Gastroesophageal sphincter (tissue), 4 donors: Measurements from ENCODE around the gene RUSF1. TPM values are rescaled to one million over a fixed set of nuclear protein-coding genes. Genes with fewer than 3 reads are reported as not detected.

ENCODE experiments used
- ATAC-seq: fragments of 150-250 bp; one replicate; pipeline ENCODE4 v1.9.1; 2016; ENCODE audit warnings: mild to moderate bottlenecking, moderate library complexity
- H3K27ac ChIP-seq, 4 donors: fragments of 200-600 bp; sonication (generic) in 3 of 4; 1 replicate in 3 of 4; 2 replicates in 1 of 4; pipeline ENCODE4 v1.5.1; 2016 to 2019
- H3K27me3 ChIP-seq: fragments of 200-600 bp; sonication (generic); one replicate; pipeline ENCODE4 v1.5.1; 2019
- H3K36me3 ChIP-seq, 2 donors: fragments of 200-600 bp; sonication (generic); one replicate each; pipeline ENCODE4 v1.5.1; 2019; ENCODE audit warnings: control low read depth in 1 of 2
- H3K4me1 ChIP-seq, 3 donors: fragments of 200-600 bp; sonication (generic); 1 replicate in 2 of 3; 2 replicates in 1 of 3; pipeline ENCODE4 v1.5.1; 2016 to 2019; ENCODE audit warnings: control low read depth in 2 of 3
- H3K4me3 ChIP-seq, 2 donors: fragments of 200-600 bp; sonication (generic); one replicate each; pipeline ENCODE4 v1.5.1; 2019; ENCODE audit warnings: mild to moderate bottlenecking in 1 of 2, moderate library complexity in 1 of 2
- H3K9me3 ChIP-seq, 3 donors: fragments of 200-600 bp; sonication (generic); one replicate each; pipeline ENCODE4 v1.5.1; 2017 to 2019; ENCODE audit warnings: control low read depth in 2 of 3
- EP300 ChIP-seq: sonication (generic); formaldehyde crosslinking; IDR thresholded peaks from one replicate; pipeline ENCODE4 v1.6.1; 2017; ENCODE audit warnings: antibody characterized with exemption, mild to moderate bottlenecking
- POLR2A ChIP-seq, 2 donors: fragments of 450-650 bp; IDR thresholded peaks; one replicate each; pipeline ENCODE4 v1.6.1; 2017; ENCODE audit warnings: antibody characterized with exemption in 2 of 2, mild to moderate bottlenecking in 2 of 2, moderate library complexity in 1 of 2
- POLR2AphosphoS5 ChIP-seq: sonication (generic); formaldehyde crosslinking; IDR thresholded peaks from one replicate; pipeline ENCODE4 v1.6.1; 2017; ENCODE audit warnings: antibody characterized with exemption
- WGBS, 2 donors: methylation state at CpG; one replicate each; pipeline ENCODE4 v1.1.5; 2018; ENCODE audit warnings: low coverage in 1 of 2; 5-methylcytosine and 5-hydroxymethylcytosine counted together
- total RNA-seq, 4 donors: library from RNA; depleted of rRNA; stranded (reverse); fragments of >200 nt; gene quantifications; one replicate each; pipeline ENCODE4 v1.1.0, GENCODE V29; 2016
- TF ChIP-seq, protein P1 (sequence below), 4 experiments: fragments of 200-600 bp in 2 of 4; fragments of 450-650 bp in 2 of 4; sonication (generic) in 1 of 4; IDR thresholded peaks; one replicate each; pipeline ENCODE4 v1.5.1; 2017 to 2019; ENCODE audit warnings: antibody characterized with exemption in 4 of 4, mild to moderate bottlenecking in 2 of 4, moderate library complexity in 2 of 4

Gene RUSF1
- total RNA-seq, 4 donors from 2014 or later: 31.4 to 49.7 (median 43.3) TPM

DNA sequence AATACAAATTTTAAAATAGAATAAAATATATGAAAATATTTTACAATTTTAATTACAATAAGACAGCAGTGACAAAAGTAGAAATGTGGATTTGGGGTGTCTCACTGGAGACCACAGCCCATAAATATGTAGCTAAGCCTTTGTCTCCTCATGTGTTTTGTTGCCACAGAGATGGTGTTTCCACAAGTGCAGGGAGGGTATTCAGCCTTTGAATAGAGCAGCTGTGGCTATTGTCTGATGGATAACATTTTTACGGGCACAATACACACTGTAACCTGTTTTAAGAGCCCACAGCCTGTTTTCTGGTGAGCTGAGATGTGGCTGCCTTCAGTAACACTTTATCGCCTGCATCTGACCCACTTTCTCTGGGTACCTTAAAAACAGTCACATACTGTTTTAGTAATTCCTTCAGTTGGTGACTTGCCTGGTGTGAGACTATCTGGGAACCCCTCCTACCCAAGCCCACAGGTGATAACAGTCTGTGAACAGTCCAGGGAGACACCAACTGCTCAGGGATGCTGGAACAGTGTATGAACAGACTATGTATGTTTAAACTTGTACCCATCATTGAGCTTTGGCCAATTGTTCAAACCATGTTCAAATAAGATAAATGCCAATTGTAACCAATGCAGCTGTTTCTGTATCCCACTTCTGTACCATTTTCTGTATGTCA lies 11.7 kb upstream of the RUSF1 start:
- 66 to 90% methylated on average over 2 of the region's 2 CpGs for WGBS, 2 donors
- no peak overlapping the region for H3K27ac ChIP-seq
- H3K36me3 ChIP-seq: no peaks in the 10 kb centered on the region
- no peaks in the 10 kb centered on the region for H3K4me1 ChIP-seq
- H3K4me3 ChIP-seq: no peak overlapping the region
- ATAC-seq: no peak
- TF ChIP-seq, protein P1, sequence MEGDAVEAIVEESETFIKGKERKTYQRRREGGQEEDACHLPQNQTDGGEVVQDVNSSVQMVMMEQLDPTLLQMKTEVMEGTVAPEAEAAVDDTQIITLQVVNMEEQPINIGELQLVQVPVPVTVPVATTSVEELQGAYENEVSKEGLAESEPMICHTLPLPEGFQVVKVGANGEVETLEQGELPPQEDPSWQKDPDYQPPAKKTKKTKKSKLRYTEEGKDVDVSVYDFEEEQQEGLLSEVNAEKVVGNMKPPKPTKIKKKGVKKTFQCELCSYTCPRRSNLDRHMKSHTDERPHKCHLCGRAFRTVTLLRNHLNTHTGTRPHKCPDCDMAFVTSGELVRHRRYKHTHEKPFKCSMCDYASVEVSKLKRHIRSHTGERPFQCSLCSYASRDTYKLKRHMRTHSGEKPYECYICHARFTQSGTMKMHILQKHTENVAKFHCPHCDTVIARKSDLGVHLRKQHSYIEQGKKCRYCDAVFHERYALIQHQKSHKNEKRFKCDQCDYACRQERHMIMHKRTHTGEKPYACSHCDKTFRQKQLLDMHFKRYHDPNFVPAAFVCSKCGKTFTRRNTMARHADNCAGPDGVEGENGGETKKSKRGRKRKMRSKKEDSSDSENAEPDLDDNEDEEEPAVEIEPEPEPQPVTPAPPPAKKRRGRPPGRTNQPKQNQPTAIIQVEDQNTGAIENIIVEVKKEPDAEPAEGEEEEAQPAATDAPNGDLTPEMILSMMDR (IDR thresholded peaks at IDR 0.05): no peak
- no peak for TF ChIP-seq POLR2AphosphoS5
- TF ChIP-seq POLR2A (IDR thresholded peaks at IDR 0.05): no peak
- no peak for TF ChIP-seq EP300
- no peaks in the 10 kb centered on the region for H3K9me3 ChIP-seq
- no peaks in the 10 kb centered on the region for H3K27me3 ChIP-seq

DNA sequence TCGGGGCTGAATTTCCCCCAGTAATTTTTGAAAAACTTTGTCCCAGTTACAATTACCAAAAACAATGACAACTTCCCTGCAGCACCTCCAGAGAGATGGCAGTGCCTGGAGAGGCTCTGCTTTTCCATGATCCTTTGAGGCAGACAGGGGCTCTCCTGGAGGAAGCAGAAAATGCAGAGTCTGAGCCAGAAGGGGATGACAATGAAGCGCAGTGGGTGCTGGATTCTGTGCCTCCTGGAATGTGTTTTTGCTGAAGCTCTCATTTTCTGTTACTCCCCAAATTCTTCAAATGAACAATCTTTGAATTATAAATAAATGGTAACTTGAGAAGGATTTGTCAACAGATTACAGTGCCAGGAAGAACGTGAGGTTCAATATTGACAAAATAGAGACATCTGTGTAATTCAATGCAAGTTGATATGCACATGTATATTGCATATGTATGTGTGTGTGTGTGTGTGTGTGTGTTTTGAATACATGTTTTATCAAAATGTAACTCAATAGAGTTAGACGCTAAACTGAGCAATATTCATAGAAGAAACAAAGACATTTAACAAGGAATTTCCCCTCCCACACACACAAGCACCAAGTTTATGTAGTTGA lies 9.7 kb upstream of the RUSF1 start:
- no peaks in the 10 kb centered on the region for H3K36me3 ChIP-seq
- no peaks in the 10 kb centered on the region for H3K27me3 ChIP-seq
- H3K4me3 ChIP-seq: no peak overlapping the region
- no peak for ATAC-seq
- no peaks in the 10 kb centered on the region for H3K9me3 ChIP-seq
- TF ChIP-seq POLR2A (IDR thresholded peaks at IDR 0.05) (no peak), EP300 (no peak), POLR2AphosphoS5 (no peak)
- TF ChIP-seq, protein P1 (IDR thresholded peaks at IDR 0.05): no peak
- no peak overlapping the region for H3K27ac ChIP-seq
- H3K4me1 ChIP-seq: no peaks in the 10 kb centered on the region
- WGBS, 2 donors: 71 to 76% methylated on average over 4 of the region's 4 CpGs

DNA sequence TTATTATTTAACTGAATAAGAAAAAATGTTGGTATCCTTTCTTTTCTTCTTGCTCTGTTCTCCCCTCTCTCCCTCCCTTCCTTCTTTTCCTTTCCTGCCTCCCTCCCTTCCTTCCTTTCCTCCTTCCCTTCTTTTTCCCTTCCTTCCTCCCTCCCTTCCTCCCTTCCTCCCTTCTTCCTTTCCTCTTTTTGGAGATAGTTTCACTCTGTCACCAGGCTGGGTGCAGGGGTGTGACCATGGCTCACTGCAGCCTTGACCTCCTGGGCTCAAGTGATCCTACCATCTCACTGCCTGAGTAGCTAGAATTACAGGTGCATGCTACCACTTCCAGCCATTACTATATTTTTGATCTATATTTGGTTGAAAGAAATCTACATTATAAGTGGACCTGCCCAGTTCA lies 5.7 kb upstream of the RUSF1 start:
- H3K27me3 ChIP-seq: no peaks in the 10 kb centered on the region
- H3K4me1 ChIP-seq: peaks cover 4 to 19% (median 7%) of the 10 kb centered on the region in 3 donors
- H3K4me3 ChIP-seq: no peak overlapping the region
- ATAC-seq: no peak
- H3K9me3 ChIP-seq: no peaks in the 10 kb centered on the region
- TF ChIP-seq EP300 (no peak), POLR2AphosphoS5 (no peak)
- TF ChIP-seq, protein P1 (IDR thresholded peaks at IDR 0.05): no peak
- H3K36me3 ChIP-seq: no peaks in the 10 kb centered on the region
- no peak overlapping the region for H3K27ac ChIP-seq

DNA sequence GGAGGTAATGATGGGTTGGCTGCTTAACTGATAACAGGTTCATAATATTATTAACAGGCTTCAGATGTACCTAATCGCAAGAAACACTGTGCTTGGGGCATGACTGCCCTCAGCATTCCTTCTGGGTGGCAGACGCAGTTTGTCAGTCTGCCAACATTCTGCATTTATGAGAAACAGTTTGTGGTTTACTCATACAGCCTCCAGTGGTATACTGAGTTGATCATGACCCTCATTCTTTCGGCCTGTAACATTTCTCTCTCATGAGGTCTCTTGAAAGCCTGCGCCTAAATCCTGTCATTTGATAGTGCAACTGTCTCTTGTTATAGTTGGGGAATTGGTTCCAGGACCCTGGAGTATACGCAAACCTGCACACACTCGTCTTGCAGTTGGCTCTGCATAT lies 4.9 kb upstream of the RUSF1 start:
- no peak for ATAC-seq
- WGBS, 2 donors: 54 to 87% methylated on average over 2 to 5 of the region's 6 CpGs
- H3K27ac ChIP-seq: no peak overlapping the region

More for the DNA sequence above, 4.9 kb upstream of the RUSF1 start:
- Histone ChIP-seq H3K36me3 (no peaks in the 10 kb centered on the region), H3K27me3 (no peaks in the 10 kb centered on the region), H3K4me1 (peaks cover 4 to 22% (median 7%) of the 10 kb centered on the region in 3 donors), H3K4me3 (no peak overlapping the region), H3K9me3 (no peaks in the 10 kb centered on the region)
- TF ChIP-seq EP300 (no peak), POLR2AphosphoS5 (no peak), POLR2A (IDR thresholded peaks at IDR 0.05) (no peak)
- TF ChIP-seq, protein P1 (IDR thresholded peaks at IDR 0.05): no peak
